Activated CD8-positive, alpha-beta memory T cell treated with anti-CD3 and anti-CD28 coated beads for 36 hours (primary cell): ENCODE results near the gene NR4A1. TPM values are rescaled to one million over a fixed set of nuclear protein-coding genes. Genes with fewer than 3 reads are reported as not detected.

Experiments
- CTCF ChIA-PET: fragments of 350-600 bp; sonication (Branson Sonifier 250); formaldehyde crosslinking; loops from one replicate; lab custom pipeline; 2021; ENCODE audit warnings: antibody characterized with exemption; lab: Charles Lee
- POLR2A ChIA-PET: fragments of 350-600 bp; sonication (Branson Sonifier 250); formaldehyde crosslinking; loops from one replicate; lab custom pipeline; 2021; ENCODE audit warnings: antibody characterized with exemption; lab: Charles Lee
- total RNA-seq, 2 experiments: library from RNA; stranded (reverse); gene quantifications; one replicate each; pipeline ENCODE4 v1.2.3, GENCODE V29; 2021

Gene NR4A1
- total RNA-seq, 2 experiments from 2014 or later = 44.1 to 46.1 TPM

DNA sequence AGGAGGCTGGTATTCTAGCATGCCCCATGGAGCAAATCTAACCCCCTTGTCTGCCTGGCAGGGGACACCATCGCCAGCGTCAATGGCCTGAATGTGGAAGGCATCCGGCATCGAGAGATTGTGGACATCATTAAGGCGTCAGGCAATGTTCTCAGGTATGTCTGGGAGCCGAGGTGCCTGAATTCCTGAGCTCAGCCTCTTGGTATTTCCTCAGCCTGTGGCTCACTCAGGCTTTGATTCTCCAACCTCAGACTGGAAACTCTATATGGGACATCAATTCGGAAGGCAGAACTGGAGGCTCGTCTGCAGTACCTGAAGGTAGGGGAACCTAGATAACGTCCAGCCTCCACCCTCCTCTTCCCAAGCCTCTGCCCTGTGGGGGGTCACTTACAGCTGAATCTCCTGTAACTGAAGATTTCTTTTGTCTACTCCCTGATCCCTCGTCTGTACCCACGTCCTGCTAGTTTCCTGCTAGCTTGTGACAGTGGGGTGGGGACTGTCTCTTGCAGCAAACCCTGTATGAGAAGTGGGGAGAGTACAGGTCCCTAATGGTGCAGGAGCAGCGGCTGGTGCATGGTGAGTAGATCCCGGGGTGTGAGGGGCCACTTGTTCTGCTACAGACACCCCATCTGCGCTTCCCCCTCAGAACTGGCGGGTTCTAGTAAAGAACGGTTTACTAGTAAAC, 37.5 kb upstream of the NR4A1 start:
- CTCF ChIA-PET = interaction anchor here (13.5 kb wide), 1 partner anchor 10 kb away, joined by 157 read pairs; no protein-coding TSS in a partner anchor
- POLR2A ChIA-PET = no interaction called here

DNA sequence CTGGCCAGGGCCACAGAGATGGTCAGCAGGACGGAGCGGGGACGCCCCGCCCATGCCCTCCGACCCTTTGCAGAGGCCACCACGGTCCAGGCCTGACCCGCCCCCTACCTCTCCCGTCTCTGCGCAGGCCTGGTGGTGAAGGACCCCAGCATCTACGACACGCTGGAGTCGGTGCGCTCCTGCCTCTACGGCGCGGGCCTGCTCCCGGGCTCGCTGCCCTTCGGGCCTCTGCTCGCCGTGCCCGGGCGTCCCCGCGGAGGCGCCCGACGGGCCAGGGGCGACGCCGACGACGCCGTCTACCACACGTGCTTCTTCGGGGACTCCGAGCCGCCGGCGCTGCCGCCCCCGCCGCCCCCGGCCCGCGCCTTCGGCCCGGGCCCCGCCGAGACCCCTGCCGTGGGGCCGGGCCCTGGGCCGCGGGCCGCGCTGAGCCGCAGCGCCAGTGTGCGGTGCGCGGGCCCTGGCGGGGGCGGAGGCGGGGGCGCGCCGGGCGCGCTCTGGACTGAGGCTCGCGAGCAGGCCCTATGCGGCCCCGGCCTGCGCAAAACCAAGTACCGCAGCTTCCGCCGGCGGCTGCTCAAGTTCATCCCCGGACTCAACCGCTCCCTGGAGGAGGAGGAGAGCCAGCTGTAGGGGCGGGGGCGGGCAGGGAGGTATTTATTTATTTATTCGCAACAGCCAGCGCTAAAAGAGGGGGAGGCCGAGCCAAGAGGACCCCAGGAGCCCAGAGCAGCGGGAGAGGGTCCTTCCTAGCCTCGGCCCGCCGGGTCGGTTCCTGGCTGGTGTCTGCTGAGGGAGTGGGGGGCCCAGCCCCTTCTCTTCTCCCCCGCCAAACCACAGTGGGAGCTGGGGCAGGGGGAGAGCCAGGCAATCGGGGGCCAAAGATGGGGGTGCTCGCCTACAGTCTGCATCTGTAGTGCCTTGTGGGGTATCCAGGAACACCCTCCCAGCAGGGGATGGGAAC, 36.4 kb upstream of the NR4A1 start:
- ChIA-PET POLR2A (no interaction called here), CTCF (interaction anchor here (1.0 to 13.5 kb wide), 4 partner anchors 9 to 23 kb away, joined by 3 to 162 read pairs (median 82); no protein-coding TSS in a partner anchor)

DNA sequence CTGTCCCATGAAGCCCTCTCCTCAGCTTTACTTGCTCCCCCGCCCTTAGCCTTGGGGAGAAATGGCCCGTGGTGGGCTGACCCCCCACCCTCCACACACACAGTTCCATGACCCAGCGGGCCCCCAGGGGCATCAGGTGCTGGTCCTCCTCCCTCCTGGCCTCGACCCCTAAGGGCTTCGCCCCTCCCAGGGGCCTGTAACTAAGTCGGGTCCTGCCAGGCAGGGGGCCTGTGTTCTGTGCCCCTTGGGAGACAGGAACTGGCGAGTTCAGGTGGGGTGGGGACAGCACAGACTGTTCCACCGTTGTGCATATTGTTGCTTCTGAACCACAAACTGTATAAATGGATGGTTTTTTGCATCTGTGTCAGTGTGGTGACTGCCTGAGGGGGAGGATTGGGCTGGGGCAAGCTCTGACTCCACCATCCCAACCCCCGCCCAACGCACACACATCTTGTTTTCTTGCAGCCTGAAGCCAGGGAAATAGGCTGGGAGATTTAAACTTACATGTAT, 35.7 kb upstream of the NR4A1 start:
- ChIA-PET POLR2A (no interaction called here), CTCF (interaction anchor here (1.0 to 12.4 kb wide), 3 partner anchors 10 to 24 kb away, joined by 3 to 162 read pairs (median 7); no protein-coding TSS in a partner anchor)

DNA sequence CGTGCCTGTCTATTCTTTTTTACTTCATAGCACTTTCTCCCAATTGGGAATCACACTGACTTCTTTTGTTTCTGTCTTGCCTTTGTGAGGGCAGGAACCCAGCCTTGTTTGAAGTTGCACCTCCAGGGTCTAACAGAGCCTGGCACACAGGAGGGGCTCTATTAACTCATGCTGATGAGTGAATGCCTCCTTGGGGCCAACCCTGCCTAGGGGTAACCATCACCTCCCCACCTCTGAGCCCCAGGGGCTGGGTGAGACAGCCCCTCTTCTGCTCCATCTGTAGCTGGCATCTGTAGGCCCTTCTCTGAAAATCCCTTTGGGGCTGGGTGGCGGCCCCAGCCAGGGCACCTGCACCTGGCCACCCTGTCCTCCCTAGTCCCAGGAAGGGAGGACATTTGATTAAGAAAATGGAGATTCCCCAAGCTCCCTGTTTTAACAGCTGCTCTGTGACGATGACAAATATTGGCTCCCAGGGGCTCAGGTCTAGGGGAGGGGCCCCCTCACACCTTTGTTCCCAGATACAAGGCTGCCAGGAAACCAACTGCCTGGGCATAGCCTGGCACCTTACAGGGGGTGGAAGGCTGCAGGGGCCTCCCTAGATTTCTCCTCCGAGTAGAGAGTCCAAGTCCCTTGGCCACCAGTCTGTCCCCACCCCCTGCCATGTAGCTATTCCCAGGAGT, 32.7 kb upstream of the NR4A1 start:
- CTCF ChIA-PET = interaction anchor here (0.6 to 16.9 kb wide), 4 partner anchors 9 to 54 kb away, joined by 4 to 392 read pairs (median 83); partner anchors contain the start of genes ATG101 and SMIM41
- POLR2A ChIA-PET = interaction anchor here (1.5 kb wide), 1 partner anchor 14 kb away, joined by 4 read pairs; no protein-coding TSS in a partner anchor

DNA sequence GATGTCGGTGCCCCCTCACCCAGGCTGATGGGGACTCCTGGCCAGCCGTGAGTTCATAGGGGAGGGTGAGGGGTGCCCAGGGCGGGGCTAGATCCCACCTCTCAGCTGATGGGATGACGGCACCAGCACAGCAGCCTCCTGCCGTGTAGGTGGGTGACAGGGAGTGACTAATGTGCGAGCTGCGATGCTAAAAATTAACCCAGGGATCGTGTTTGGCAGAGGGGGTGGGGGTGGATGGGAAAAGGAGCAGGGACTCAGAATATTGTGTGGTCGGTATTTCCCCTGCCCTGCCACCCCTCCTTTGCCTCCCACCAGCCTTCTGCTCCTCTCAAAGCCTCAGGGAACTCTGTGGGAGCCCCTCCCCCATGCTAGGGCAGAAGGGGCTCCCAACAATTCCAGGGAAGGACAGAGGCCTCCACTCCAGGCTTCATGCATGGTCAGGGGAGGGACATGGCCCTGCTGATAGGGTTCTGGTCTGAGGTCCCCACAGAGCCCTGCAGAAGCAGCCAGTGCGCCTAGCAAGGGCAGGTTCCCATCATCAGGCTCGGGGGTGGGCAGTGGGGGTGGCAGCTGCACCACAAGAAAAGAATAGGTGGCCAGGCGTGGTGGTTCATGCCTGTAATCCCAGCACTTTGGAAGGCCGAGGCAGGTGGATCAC, 32.0 kb upstream of the NR4A1 start:
- POLR2A ChIA-PET = no interaction called here
- CTCF ChIA-PET = interaction anchor here (0.6 to 16.9 kb wide), 6 partner anchors 9 to 101 kb away, joined by 4 to 392 read pairs (median 126); partner anchors contain the start of genes ATG101, SMIM41 and TAMALIN

- ChIA-PET CTCF (interaction anchor here (0.8 to 16.9 kb wide), 11 partner anchors 13 to 100 kb away, joined by 3 to 392 read pairs (median 39); partner anchors contain the start of genes ATG101, NR4A1, SMIM41 and TAMALIN), POLR2A (interaction anchor here (1.0 to 1.3 kb wide), 3 partner anchors 13 to 39 kb away, joined by 4 to 5 read pairs (median 4); no protein-coding TSS in a partner anchor)
Observed at GRCh38 chr12:52020539-52021336, 30.5 kb upstream of the NR4A1 start.

GRCh38 chr12:52022841-52023181, 28.4 kb upstream of the NR4A1 start:
- CTCF ChIA-PET = interaction anchor here (0.6 to 16.9 kb wide), 14 partner anchors 14 to 147 kb away, joined by 3 to 392 read pairs (median 28); partner anchors contain the start of genes ATG101, NR4A1, SMIM41 and TAMALIN
- POLR2A ChIA-PET = interaction anchor here (1.8 to 2.1 kb wide), 2 partner anchors 16 to 30 kb away, joined by 4 to 9 read pairs; partner anchors contain the start of gene TAMALIN

DNA sequence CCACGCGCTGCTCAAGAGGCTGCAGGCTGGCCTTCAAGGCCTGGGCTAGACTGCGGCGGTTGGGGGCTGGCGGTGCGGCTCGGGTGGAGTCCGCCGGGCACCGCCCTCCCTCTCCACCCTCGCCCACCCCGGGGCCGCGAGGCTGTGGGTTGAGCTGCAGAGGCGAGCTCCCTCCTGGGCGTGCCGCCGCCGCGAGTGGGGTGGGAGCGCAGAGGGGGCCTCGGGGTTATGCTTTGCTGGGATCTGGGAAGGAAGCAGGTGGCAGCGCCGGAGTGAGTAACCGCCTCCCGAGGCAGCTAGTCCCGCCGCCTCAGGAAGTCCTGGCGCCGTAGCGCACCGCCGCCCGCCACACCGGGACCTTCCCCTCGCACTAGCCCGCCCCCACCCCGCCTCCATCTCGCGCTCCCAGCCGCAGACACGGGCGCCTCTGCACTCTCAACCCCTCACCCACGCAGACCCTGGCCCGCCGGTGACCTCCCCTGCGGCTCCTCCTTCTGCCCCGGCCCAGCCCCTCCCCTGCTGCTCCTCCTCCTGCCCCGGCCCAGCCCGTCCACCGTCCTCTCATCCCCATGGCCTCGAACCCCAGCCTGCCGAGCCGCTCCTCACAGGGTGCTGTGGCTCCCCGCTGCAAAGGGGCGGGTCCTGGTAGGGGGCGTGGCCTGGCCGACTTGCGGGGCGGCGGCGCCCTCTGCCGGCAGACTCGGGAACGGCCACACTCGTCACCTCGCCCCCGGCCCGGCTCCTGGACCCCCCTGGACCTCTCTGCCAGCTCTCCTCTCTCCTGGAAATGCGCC, 27.9 kb upstream of the NR4A1 start:
- ChIA-PET POLR2A (interaction anchor here (1.8 to 2.1 kb wide), 2 partner anchors 17 to 30 kb away, joined by 4 to 9 read pairs; partner anchors contain the start of gene TAMALIN), CTCF (interaction anchor here (0.6 to 16.9 kb wide), 15 partner anchors 13 to 148 kb away, joined by 3 to 392 read pairs (median 16); partner anchors contain the start of genes ATG101, NR4A1, SMIM41 and TAMALIN)

GRCh38 chr12:52023976-52024688, 27.1 kb upstream of the NR4A1 start:
- POLR2A ChIA-PET = interaction anchor here (1.5 to 2.1 kb wide), 3 partner anchors 17 to 31 kb away, joined by 4 to 10 read pairs (median 9); partner anchors contain the start of gene TAMALIN

DNA sequence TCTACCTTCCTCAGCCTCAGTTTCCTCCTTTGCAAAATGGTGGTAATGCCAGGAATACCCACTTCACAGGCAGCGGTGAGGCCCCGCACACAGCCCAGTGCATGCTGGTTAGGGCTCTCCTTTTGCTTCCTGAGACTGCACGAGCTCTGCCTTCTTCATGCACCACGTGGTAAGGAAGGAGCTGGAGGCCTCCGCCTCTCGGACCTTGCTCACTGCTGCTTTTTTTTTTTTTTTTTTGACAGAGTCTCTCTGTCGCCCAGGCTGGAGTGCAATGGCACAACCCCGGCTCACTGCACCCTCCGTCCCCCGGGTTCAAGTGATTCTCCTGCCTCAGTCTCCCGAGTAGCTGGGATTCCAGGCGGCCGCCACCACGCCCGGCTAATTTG, 26.4 kb upstream of the NR4A1 start:
- CTCF ChIA-PET = interaction anchor here (0.7 to 16.9 kb wide), 22 partner anchors 12 to 982 kb away, joined by 3 to 392 read pairs (median 8); partner anchors contain the start of genes ATG101, EIF4B, NR4A1 and SMIM41

More at GRCh38 chr12:52023976-52024688, 27.1 kb upstream of the NR4A1 start:
- CTCF ChIA-PET = interaction anchor here (1.1 to 16.9 kb wide), 18 partner anchors 12 to 131 kb away, joined by 3 to 392 read pairs (median 10); partner anchors contain the start of genes ATG101, NR4A1, SMIM41 and TAMALIN

GRCh38 chr12:52026263-52026662, 25.0 kb upstream of the NR4A1 start:
- ChIA-PET CTCF (interaction anchor here (0.8 to 16.9 kb wide), 19 partner anchors 9 to 113 kb away, joined by 3 to 392 read pairs (median 16); partner anchors contain the start of genes ACVR1B, ATG101, NR4A1 and SMIM41), POLR2A (interaction anchor here (0.6 to 2.5 kb wide), 5 partner anchors 20 to 55 kb away, joined by 4 to 10 read pairs (median 5); partner anchors contain the start of genes ATG101, NR4A1 and TAMALIN)

More for the DNA sequence above, 26.4 kb upstream of the NR4A1 start:
- POLR2A ChIA-PET = interaction anchor here (0.6 to 2.5 kb wide), 7 partner anchors 12 to 992 kb away, joined by 3 to 10 read pairs (median 5); partner anchors contain the start of genes ATG101, NR4A1 and TAMALIN

GRCh38 chr12:52027085-52027843, 24.0 kb upstream of the NR4A1 start:
- POLR2A ChIA-PET = interaction anchor here (1.9 to 2.5 kb wide), 2 partner anchors 21 to 23 kb away, joined by 4 to 10 read pairs; partner anchors contain the start of genes NR4A1 and TAMALIN
- CTCF ChIA-PET = interaction anchor here (0.7 to 16.9 kb wide), 7 partner anchors 8 to 93 kb away, joined by 4 to 392 read pairs (median 96); partner anchors contain the start of genes ATG101, NR4A1, SMIM41 and TAMALIN

GRCh38 chr12:52029685-52030084, 21.6 kb upstream of the NR4A1 start:
- POLR2A ChIA-PET = no interaction called here
- CTCF ChIA-PET = interaction anchor here (0.7 to 16.9 kb wide), 2 partner anchors 42 to 55 kb away, joined by 5 to 392 read pairs; partner anchors contain the start of genes ATG101 and SMIM41
